ENCODE measurements around the gene ALKAL2.

Gene ALKAL2

GRCh38 chr2:290090-290722, 2.3 kb upstream of the ALKAL2 start:
- DNase-seq (ENCODE audit: low read depth in 1 of 2, low spot score in 1 of 2), result no peak

- no peak for DNase-seq (ENCODE audit: low read depth in 1 of 2, low spot score in 1 of 2)
Measured at GRCh38 chr2:289362-290089, 1.6 kb upstream of the ALKAL2 start.

- DNase-seq (ENCODE audit: low read depth in 1 of 2, low spot score in 1 of 2), result no peak
Measured at GRCh38 chr2:288758-289361, 969 bp upstream of the ALKAL2 start.

GRCh38 chr2:287471-287885, 413 bp downstream of the ALKAL2 start:
- DNase-seq (ENCODE audit: low read depth in 1 of 2, low spot score in 1 of 2), result no peak

- no peak for DNase-seq (ENCODE audit: low read depth in 1 of 2, low spot score in 1 of 2)
Measured at GRCh38 chr2:286774-287392, 1.0 kb downstream of the ALKAL2 start.

- no peak for DNase-seq (ENCODE audit: low read depth in 1 of 2, low spot score in 1 of 2)
Measured at GRCh38 chr2:286035-286434, 1.9 kb downstream of the ALKAL2 start.

- DNase-seq (ENCODE audit: low read depth in 1 of 2, low spot score in 1 of 2), result no peak
Measured at GRCh38 chr2:285531-285930, 2.4 kb downstream of the ALKAL2 start.

- DNase-seq (ENCODE audit: low read depth in 1 of 2, low spot score in 1 of 2), result no peak
Measured at GRCh38 chr2:284896-285492, 2.9 kb downstream of the ALKAL2 start.

- no peak for DNase-seq (ENCODE audit: low read depth in 1 of 2, low spot score in 1 of 2)
Measured at GRCh38 chr2:283996-284794, 3.7 kb downstream of the ALKAL2 start.

- DNase-seq (ENCODE audit: low read depth in 1 of 2, low spot score in 1 of 2), result no peak
Measured at GRCh38 chr2:282371-283263, 5.3 kb downstream of the ALKAL2 start.

- DNase-seq (ENCODE audit: low read depth in 1 of 2, low spot score in 1 of 2), result no peak
Measured at GRCh38 chr2:281381-281780, 6.5 kb downstream of the ALKAL2 start.

GRCh38 chr2:280650-281110, 7.2 kb downstream of the ALKAL2 start:
- no peak for DNase-seq (ENCODE audit: low read depth in 1 of 2, low spot score in 1 of 2)

GRCh38 chr2:279956-280649, 7.8 kb downstream of the ALKAL2 start:
- DNase-seq (ENCODE audit: low read depth in 1 of 2, low spot score in 1 of 2), result no peak

GRCh38 chr2:279366-279765, 8.5 kb downstream of the ALKAL2 start:
- DNase-seq (ENCODE audit: low read depth in 1 of 2, low spot score in 1 of 2), result no peak

GRCh38 chr2:278927-279320, 9.0 kb downstream of the ALKAL2 start:
- DNase-seq (ENCODE audit: low read depth in 1 of 2, low spot score in 1 of 2), result no peak

GRCh38 chr2:278312-278926, 9.5 kb downstream of the ALKAL2 start:
- no peak for DNase-seq (ENCODE audit: low read depth in 1 of 2, low spot score in 1 of 2)

GRCh38 chr2:275466-275865, 12.4 kb downstream of the ALKAL2 start:
- no peak for DNase-seq (ENCODE audit: low read depth in 1 of 2, low spot score in 1 of 2)

GRCh38 chr2:274503-274902, 13.4 kb downstream of the ALKAL2 start:
- no peak for DNase-seq (ENCODE audit: low read depth in 1 of 2, low spot score in 1 of 2)

- DNase-seq (ENCODE audit: low read depth in 1 of 2, low spot score in 1 of 2), result no peak
Measured at GRCh38 chr2:273333-273732, 14.6 kb downstream of the ALKAL2 start.
